Liver (tissue), 3 donors: ENCODE measurements around the gene C2orf74.
"Not testable (repeated sequence)": the region's sequence is repeated elsewhere in the genome, so short reads cannot be mapped to it uniquely, and the experiment has no call there.

ENCODE experiments used
- ATF3 ChIP-seq: IDR thresholded peaks from 2 replicates; pipeline ENCODE4 v1.6.1; 2016; ENCODE audit warnings: antibody characterized with exemption
- CTCF ChIP-seq: fragments of 150-350 bp; IDR thresholded peaks from 2 replicates; pipeline ENCODE4 v1.5.1; 2017; ENCODE audit warnings: improper control_type of control experiment, low read depth, low read length; ENCODE audit not compliant: missing input control
- EGR1 ChIP-seq, 2 donors: IDR thresholded peaks; 2 replicates each; pipeline ENCODE4 v1.6.1; 2016 to 2018; ENCODE audit warnings: antibody characterized with exemption in 2 of 2, low read depth in 2 of 2
- GABPA ChIP-seq, 2 donors: IDR thresholded peaks in 1 of 2; conservative IDR thresholded peaks in 1 of 2; 2 replicates each; pipeline ENCODE4 v1.6.1; 2016; ENCODE audit warnings: antibody characterized with exemption in 2 of 2, mild to moderate bottlenecking in 1 of 2, moderate library complexity in 1 of 2
- HNF4A ChIP-seq, 2 donors: conservative IDR thresholded peaks; 2 replicates each; pipeline ENCODE4 v1.6.1; 2016; ENCODE audit warnings: antibody characterized with exemption in 2 of 2, mild to moderate bottlenecking in 2 of 2
- HNF4G ChIP-seq: IDR thresholded peaks from 2 replicates; pipeline ENCODE4 v1.6.1; 2016; ENCODE audit warnings: antibody characterized with exemption
- MAX ChIP-seq: IDR thresholded peaks from 2 replicates; pipeline ENCODE4 v1.6.1; 2016; ENCODE audit warnings: antibody characterized with exemption
- RAD21 ChIP-seq, 2 donors: IDR thresholded peaks; 2 replicates each; pipeline ENCODE4 v1.6.1; 2016; ENCODE audit warnings: antibody characterized with exemption in 2 of 2, mild to moderate bottlenecking in 2 of 2
- REST ChIP-seq: IDR thresholded peaks from 2 replicates; pipeline ENCODE4 v1.6.1; 2016; ENCODE audit warnings: antibody characterized with exemption, mild to moderate bottlenecking
- RXRA ChIP-seq, 2 donors: IDR thresholded peaks; 2 replicates each; pipeline ENCODE4 v1.6.1; 2017 to 2018; ENCODE audit warnings: antibody characterized with exemption in 2 of 2, mild to moderate bottlenecking in 1 of 2
- SP1 ChIP-seq: IDR thresholded peaks from 2 replicates; pipeline ENCODE4 v1.6.1; 2018; ENCODE audit warnings: antibody characterized with exemption, mild to moderate bottlenecking
- TAF1 ChIP-seq: conservative IDR thresholded peaks from 2 replicates; pipeline ENCODE4 v1.6.1; 2016; ENCODE audit warnings: antibody characterized with exemption, mild to moderate bottlenecking
- YY1 ChIP-seq: IDR thresholded peaks from 2 replicates; pipeline ENCODE4 v1.6.1; 2016; ENCODE audit warnings: antibody characterized with exemption, mild to moderate bottlenecking
- ZBTB33 ChIP-seq: IDR thresholded peaks from 2 replicates; pipeline ENCODE4 v1.6.1; 2016; ENCODE audit warnings: antibody characterized with exemption
- donor health status: healthy.
- donor health status: healthy.

- TF ChIP-seq CTCF; MAX; TAF1; REST; RAD21 (IDR thresholded peaks at IDR 0.05); HNF4A (conservative IDR thresholded peaks at IDR 0.05); YY1; SP1; GABPA (IDR thresholded peaks at IDR 0.05 in 1 of 2, conservative IDR thresholded peaks at IDR 0.05 in 1 of 2); RXRA (IDR thresholded peaks at IDR 0.05); ATF3; EGR1 (IDR thresholded peaks at IDR 0.05; ENCODE audit: low read depth in 2 of 2); HNF4G; ZBTB33: not testable (repeated sequence)
Measured at GRCh38 chr2:61194646-61195045, 32.7 kb downstream of the C2orf74 start.
